Measurements from ENCODE around the gene SPEM1. TPM values are rescaled to one million over a fixed set of nuclear protein-coding genes. Genes with fewer than 3 reads are reported as not detected.

SPEM1 gene
- total RNA-seq, 2 donors from 2014 or later: not detected

DNA sequence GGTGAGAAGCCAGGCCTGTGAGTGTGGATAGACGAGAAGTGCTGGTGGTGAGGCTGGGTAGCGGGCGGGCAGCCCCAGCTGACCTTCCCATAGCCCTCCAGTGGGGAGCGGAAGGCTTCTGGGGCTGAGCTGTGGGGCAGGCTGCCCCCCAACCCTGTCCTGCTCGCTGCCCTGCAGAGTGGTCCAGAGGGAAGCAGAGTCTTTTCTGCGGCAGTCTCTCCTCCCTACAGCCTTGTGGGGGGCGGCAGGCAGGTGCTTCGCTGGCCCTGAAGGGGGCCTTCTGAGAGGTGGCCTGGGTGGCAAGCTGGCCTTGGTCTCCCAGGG is 8.7 kb upstream of the SPEM1 start:
- H3K9me3 ChIP-seq: no peaks in the 10 kb centered on the region
- no peak for DNase-seq (ENCODE audit: low spot score)
- TF ChIP-seq, protein P1, sequence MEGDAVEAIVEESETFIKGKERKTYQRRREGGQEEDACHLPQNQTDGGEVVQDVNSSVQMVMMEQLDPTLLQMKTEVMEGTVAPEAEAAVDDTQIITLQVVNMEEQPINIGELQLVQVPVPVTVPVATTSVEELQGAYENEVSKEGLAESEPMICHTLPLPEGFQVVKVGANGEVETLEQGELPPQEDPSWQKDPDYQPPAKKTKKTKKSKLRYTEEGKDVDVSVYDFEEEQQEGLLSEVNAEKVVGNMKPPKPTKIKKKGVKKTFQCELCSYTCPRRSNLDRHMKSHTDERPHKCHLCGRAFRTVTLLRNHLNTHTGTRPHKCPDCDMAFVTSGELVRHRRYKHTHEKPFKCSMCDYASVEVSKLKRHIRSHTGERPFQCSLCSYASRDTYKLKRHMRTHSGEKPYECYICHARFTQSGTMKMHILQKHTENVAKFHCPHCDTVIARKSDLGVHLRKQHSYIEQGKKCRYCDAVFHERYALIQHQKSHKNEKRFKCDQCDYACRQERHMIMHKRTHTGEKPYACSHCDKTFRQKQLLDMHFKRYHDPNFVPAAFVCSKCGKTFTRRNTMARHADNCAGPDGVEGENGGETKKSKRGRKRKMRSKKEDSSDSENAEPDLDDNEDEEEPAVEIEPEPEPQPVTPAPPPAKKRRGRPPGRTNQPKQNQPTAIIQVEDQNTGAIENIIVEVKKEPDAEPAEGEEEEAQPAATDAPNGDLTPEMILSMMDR (IDR thresholded peaks at IDR 0.05): no peak
- no peak overlapping the region for H3K27ac ChIP-seq
- no peak overlapping the region for H3K4me3 ChIP-seq
- peaks cover 0 to under 1% of the 10 kb centered on the region in 2 donors for H3K4me1 ChIP-seq
- H3K36me3 ChIP-seq: peaks cover 9% of the 10 kb centered on the region
- H3K27me3 ChIP-seq: no peaks in the 10 kb centered on the region

DNA sequence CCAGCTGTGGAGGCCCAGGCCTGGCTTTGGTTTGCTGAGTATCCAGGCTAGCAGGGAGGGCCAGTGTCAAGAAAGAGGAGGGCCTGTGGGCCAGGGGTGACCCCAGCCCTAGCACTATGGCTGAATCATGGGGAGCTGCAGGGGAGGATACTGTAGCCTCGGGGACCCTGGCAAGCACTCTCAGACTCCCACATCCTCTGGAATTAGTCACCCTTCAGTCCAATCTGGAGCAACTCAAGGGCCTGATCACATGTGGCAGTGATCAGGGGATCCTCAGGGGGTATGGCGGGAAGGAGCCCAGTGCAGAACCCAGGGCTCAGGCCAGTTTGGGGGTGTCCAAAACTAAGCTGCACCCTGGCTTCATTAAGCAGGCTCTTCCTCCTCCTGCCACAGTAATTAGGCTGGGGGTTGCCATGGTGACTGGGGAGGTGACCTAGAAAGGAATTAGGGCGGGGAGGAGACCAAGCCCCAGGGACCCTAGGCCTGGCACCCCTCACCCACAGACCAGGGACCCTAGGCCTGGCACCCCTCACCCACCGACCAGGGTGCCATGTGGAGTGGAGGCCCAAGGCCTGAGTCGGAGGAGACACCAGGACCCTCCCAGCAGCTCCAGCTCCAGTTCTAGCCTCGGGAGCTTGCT is 6.7 kb upstream of the SPEM1 start:
- no peak for DNase-seq (ENCODE audit: low spot score)
- Histone ChIP-seq H3K9me3 (no peaks in the 10 kb centered on the region), H3K27me3 (no peaks in the 10 kb centered on the region), H3K4me3 (no peak overlapping the region), H3K4me1 (no peaks in the 10 kb centered on the region), H3K36me3 (peaks cover 9% of the 10 kb centered on the region), H3K27ac (no peak overlapping the region)
- TF ChIP-seq, protein P1 (IDR thresholded peaks at IDR 0.05): no peak

DNA sequence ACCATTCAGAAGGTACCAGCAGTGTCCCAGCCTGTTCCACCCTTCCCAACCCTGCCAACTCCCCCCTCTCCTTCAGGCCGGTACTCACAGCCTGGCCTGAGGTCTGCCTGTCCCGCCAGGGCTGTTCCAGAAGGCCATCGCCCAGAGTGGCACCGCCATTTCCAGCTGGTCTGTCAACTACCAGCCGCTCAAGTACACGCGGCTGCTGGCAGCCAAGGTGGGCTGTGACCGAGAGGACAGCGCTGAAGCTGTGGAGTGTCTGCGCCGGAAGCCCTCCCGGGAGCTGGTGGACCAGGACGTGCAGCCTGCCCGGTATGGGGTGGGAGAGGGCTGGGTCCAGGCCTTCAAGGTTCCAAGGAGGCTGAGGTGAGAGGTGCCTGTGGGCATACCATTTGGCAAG is 5.3 kb upstream of the SPEM1 start:
- DNase-seq (ENCODE audit: low spot score): no peak
- no peak overlapping the region for H3K4me3 ChIP-seq
- H3K27me3 ChIP-seq: no peaks in the 10 kb centered on the region
- H3K27ac ChIP-seq: no peak overlapping the region
- H3K36me3 ChIP-seq: peaks cover 9% of the 10 kb centered on the region
- H3K4me1 ChIP-seq: no peaks in the 10 kb centered on the region
- TF ChIP-seq, protein P1 (IDR thresholded peaks at IDR 0.05): no peak
- no peaks in the 10 kb centered on the region for H3K9me3 ChIP-seq

DNA sequence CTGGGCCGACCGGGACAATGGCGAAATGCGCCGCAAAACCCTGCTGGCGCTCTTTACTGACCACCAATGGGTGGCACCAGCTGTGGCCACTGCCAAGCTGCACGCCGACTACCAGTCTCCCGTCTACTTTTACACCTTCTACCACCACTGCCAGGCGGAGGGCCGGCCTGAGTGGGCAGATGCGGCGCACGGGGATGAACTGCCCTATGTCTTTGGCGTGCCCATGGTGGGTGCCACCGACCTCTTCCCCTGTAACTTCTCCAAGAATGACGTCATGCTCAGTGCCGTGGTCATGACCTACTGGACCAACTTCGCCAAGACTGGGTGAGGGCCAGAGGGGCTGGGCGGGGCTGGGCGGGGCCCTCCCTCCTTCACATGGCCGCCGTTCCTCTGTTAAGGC is 4.3 kb upstream of the SPEM1 start:
- H3K4me1 ChIP-seq: no peaks in the 10 kb centered on the region
- H3K27ac ChIP-seq: no peak overlapping the region
- no peak for DNase-seq (ENCODE audit: low spot score)
- H3K4me3 ChIP-seq: no peak overlapping the region
- TF ChIP-seq, protein P1 (IDR thresholded peaks at IDR 0.05): no peak
- no peaks in the 10 kb centered on the region for H3K9me3 ChIP-seq
- H3K36me3 ChIP-seq: peaks cover 9% of the 10 kb centered on the region
- H3K27me3 ChIP-seq: no peaks in the 10 kb centered on the region

DNA sequence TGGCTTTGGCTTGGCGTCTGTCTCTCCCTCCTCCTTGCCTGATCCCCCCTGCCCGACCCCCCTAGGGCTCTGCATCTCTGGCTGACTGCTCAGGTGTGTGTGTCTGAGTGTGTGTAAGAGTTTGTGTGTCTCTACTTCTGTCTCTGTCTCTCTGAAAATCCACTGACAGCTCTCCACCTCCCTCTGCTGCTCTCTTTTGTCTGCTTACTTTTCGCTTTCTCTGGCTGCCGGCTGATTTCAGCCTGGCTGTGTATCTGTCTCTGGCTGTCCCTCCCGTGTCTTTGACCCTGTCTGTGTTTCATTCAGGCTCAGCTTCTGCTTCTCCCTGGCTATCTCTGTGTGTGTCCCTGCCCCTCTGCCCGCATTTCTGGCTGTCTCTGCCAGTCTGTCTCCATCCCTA is 3.8 kb upstream of the SPEM1 start:
- Histone ChIP-seq H3K4me1 (no peaks in the 10 kb centered on the region), H3K27ac (no peak overlapping the region), H3K36me3 (peaks cover 9% of the 10 kb centered on the region), H3K27me3 (no peaks in the 10 kb centered on the region), H3K9me3 (no peaks in the 10 kb centered on the region), H3K4me3 (no peak overlapping the region)
- TF ChIP-seq, protein P1 (IDR thresholded peaks at IDR 0.05): no peak
- DNase-seq (ENCODE audit: low spot score): no peak

DNA sequence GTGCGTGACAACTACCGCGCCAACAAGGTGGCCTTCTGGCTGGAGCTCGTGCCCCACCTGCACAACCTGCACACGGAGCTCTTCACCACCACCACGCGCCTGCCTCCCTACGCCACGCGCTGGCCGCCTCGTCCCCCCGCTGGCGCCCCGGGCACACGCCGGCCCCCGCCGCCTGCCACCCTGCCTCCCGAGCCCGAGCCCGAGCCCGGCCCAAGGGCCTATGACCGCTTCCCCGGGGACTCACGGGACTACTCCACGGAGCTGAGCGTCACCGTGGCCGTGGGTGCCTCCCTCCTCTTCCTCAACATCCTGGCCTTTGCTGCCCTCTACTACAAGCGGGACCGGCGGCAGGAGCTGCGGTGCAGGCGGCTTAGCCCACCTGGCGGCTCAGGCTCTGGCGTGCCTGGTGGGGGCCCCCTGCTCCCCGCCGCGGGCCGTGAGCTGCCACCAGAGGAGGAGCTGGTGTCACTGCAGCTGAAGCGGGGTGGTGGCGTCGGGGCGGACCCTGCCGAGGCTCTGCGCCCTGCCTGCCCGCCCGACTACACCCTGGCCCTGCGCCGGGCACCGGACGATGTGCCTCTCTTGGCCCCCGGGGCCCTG is 3.0 kb upstream of the SPEM1 start:
- TF ChIP-seq, protein P1 (IDR thresholded peaks at IDR 0.05): no peak
- no peak overlapping the region for H3K4me3 ChIP-seq
- H3K36me3 ChIP-seq: peaks cover 9% of the 10 kb centered on the region
- no peaks in the 10 kb centered on the region for H3K4me1 ChIP-seq
- no peaks in the 10 kb centered on the region for H3K27me3 ChIP-seq
- DNase-seq (ENCODE audit: low spot score): no peak
- H3K27ac ChIP-seq: no peak overlapping the region
- H3K9me3 ChIP-seq: no peaks in the 10 kb centered on the region

Measured in right atrium auricular region (tissue), 2 donors.